WERI-Rb-1 (cell line): ENCODE results near the gene CACNA1E.

Experiments used
- DNase-seq: peaks from one replicate; pipeline ENCODE4 v3.0.0-alpha.2; 2020
- H3K27ac ChIP-seq: fragments of 250-450 bp; sonication (Bioruptor Pico); 2 replicates; pipeline ENCODE4 v1.5.1; 2020; ENCODE audit warnings: mild to moderate bottlenecking, moderate library complexity
- H3K27me3 ChIP-seq: fragments of 250-450 bp; sonication (Bioruptor Pico); 2 replicates; pipeline ENCODE4 v1.5.1; 2021; ENCODE audit warnings: mild to moderate bottlenecking, low read depth, moderate library complexity; ENCODE audit not compliant: insufficient read depth, severe bottlenecking
- H3K36me3 ChIP-seq: fragments of 250-450 bp; sonication (Bioruptor Pico); 2 replicates; pipeline ENCODE4 v1.5.1; 2020; ENCODE audit warnings: mild to moderate bottlenecking, moderate library complexity
- H3K4me3 ChIP-seq: 2 replicates; pipeline ENCODE4 v1.5.1; 2011; ENCODE audit warnings: low read depth, mild to moderate bottlenecking, control low read depth, low read length
- H3K9me3 ChIP-seq: fragments of 250-450 bp; sonication (Bioruptor Pico); 2 replicates; pipeline ENCODE4 v1.5.1; 2021; ENCODE audit warnings: mild to moderate bottlenecking, moderate library complexity; ENCODE audit not compliant: severe bottlenecking
- CTCF ChIP-seq: IDR thresholded peaks from 2 replicates; pipeline ENCODE4 v1.5.1; 2011; ENCODE audit warnings: low read depth, mild to moderate bottlenecking, control low read depth, inconsistent platforms, low read length

Gene CACNA1E

GRCh38 chr1:181630398-181630797, 147.1 kb downstream of the CACNA1E start:
- no peak overlapping the region for H3K4me3 ChIP-seq
- no peak overlapping the region for H3K27ac ChIP-seq
- no peaks in the 10 kb centered on the region for H3K27me3 ChIP-seq
- no peak for DNase-seq
- no peaks in the 10 kb centered on the region for H3K36me3 ChIP-seq
- TF ChIP-seq CTCF: no peak
- no peaks in the 10 kb centered on the region for H3K9me3 ChIP-seq

- Histone ChIP-seq H3K4me3 (no peak overlapping the region), H3K36me3 (no peaks in the 10 kb centered on the region), H3K27ac (no peak overlapping the region), H3K9me3 (no peaks in the 10 kb centered on the region), H3K27me3 (no peaks in the 10 kb centered on the region)
- TF ChIP-seq CTCF: no peak
- no peak for DNase-seq
Measured at GRCh38 chr1:181630838-181631237, 147.5 kb downstream of the CACNA1E start.

- Histone ChIP-seq H3K9me3 (no peaks in the 10 kb centered on the region), H3K27ac (no peak overlapping the region), H3K36me3 (no peaks in the 10 kb centered on the region), H3K4me3 (no peak overlapping the region), H3K27me3 (no peaks in the 10 kb centered on the region)
- DNase-seq: no peak
- no peak for TF ChIP-seq CTCF
Measured at GRCh38 chr1:181632492-181632891, 149.2 kb downstream of the CACNA1E start.

GRCh38 chr1:181632960-181633359, 149.6 kb downstream of the CACNA1E start:
- Histone ChIP-seq H3K27ac (no peak overlapping the region), H3K9me3 (no peaks in the 10 kb centered on the region), H3K27me3 (no peaks in the 10 kb centered on the region), H3K36me3 (no peaks in the 10 kb centered on the region), H3K4me3 (no peak overlapping the region)
- no peak for TF ChIP-seq CTCF
- DNase-seq: no peak

- Histone ChIP-seq H3K9me3 (no peaks in the 10 kb centered on the region), H3K36me3 (no peaks in the 10 kb centered on the region), H3K4me3 (no peak overlapping the region), H3K27ac (no peak overlapping the region), H3K27me3 (no peaks in the 10 kb centered on the region)
- no peak for TF ChIP-seq CTCF
- DNase-seq: no peak
Measured at GRCh38 chr1:181635110-181635509, 151.8 kb downstream of the CACNA1E start.

GRCh38 chr1:181637998-181638397, 154.7 kb downstream of the CACNA1E start:
- no peak for TF ChIP-seq CTCF
- DNase-seq: no peak
- Histone ChIP-seq H3K27me3 (no peaks in the 10 kb centered on the region), H3K9me3 (no peaks in the 10 kb centered on the region), H3K27ac (no peak overlapping the region), H3K36me3 (no peaks in the 10 kb centered on the region), H3K4me3 (no peak overlapping the region)
